Measurements from ENCODE around the gene PEX10. TPM values are rescaled to one million over a fixed set of nuclear protein-coding genes. Genes with fewer than 3 reads are reported as not detected.

The PEX10 gene
- total and polyA plus RNA-seq, 4 donors = 6.2 to 16.4 (median 11.8) TPM

DNA sequence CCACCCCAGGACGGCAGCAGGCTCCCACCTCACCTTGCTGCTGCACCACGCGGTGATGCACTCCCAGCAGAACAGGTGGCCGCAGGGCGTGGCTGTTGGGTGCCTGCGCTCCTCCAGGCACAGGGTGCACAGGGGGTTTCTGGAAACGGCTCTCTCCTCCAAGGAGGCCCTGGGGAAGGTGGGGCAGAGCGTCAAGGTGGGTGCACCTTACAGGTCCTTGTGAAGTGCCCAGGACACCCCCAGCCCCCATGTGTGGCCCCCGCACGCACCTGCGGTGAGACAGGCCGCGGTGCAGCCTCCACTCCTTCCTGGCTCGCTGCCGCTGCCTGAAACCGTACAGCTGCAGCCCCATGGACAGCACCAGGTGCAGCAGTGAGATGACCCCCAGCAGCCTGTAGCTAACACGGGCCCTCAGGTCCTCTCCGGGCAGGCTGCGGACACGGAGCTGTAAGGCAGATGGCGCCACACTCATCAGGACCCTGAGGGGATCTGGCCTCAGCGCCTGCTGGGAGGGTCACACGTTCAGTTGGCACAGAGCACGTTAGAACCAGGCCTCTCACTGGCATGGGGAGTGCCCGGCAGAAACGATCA lies 5.8 kb downstream of the PEX10 start:
- Histone ChIP-seq H3K9me3 (ENCODE audit: control insufficient read depth in 4 of 4, low read length in 3 of 4) (no peaks in the 10 kb centered on the region), H3K27ac (ENCODE audit: low read depth in 1 of 2, low read length in 2 of 2) (no peak overlapping the region), H3K36me3 (ENCODE audit: control insufficient read depth in 4 of 4, insufficient read depth in 3 of 4, low read depth in 1 of 4, low read length in 3 of 4) (peaks cover 8 to 41% (median 20%) of the 10 kb centered on the region in 4 donors), H3K9ac (ENCODE audit: low read depth in 1 of 2, low read length in 2 of 2) (no peak overlapping the region), H3K4me1 (ENCODE audit: control insufficient read depth in 4 of 4, insufficient read depth in 4 of 4, low read length in 3 of 4) (peaks cover 9 to 53% (median 43%) of the 10 kb centered on the region in 4 donors), H3K27me3 (ENCODE audit: control insufficient read depth in 4 of 4, insufficient read depth in 4 of 4, low read length in 3 of 4) (no peaks in the 10 kb centered on the region), H3K4me3 (ENCODE audit: low read depth in 1 of 3, low read length in 3 of 3) (no peak overlapping the region)
- TF ChIP-seq, protein P1, sequence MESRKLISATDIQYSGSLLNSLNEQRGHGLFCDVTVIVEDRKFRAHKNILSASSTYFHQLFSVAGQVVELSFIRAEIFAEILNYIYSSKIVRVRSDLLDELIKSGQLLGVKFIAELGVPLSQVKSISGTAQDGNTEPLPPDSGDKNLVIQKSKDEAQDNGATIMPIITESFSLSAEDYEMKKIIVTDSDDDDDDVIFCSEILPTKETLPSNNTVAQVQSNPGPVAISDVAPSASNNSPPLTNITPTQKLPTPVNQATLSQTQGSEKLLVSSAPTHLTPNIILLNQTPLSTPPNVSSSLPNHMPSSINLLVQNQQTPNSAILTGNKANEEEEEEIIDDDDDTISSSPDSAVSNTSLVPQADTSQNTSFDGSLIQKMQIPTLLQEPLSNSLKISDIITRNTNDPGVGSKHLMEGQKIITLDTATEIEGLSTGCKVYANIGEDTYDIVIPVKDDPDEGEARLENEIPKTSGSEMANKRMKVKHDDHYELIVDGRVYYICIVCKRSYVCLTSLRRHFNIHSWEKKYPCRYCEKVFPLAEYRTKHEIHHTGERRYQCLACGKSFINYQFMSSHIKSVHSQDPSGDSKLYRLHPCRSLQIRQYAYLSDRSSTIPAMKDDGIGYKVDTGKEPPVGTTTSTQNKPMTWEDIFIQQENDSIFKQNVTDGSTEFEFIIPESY (IDR thresholded peaks at IDR 0.05) = no peak
- no peak for TF ChIP-seq GABPA (IDR thresholded peaks at IDR 0.05 in 1 of 2, conservative IDR thresholded peaks at IDR 0.05 in 1 of 2)
- TF ChIP-seq, protein P2, sequence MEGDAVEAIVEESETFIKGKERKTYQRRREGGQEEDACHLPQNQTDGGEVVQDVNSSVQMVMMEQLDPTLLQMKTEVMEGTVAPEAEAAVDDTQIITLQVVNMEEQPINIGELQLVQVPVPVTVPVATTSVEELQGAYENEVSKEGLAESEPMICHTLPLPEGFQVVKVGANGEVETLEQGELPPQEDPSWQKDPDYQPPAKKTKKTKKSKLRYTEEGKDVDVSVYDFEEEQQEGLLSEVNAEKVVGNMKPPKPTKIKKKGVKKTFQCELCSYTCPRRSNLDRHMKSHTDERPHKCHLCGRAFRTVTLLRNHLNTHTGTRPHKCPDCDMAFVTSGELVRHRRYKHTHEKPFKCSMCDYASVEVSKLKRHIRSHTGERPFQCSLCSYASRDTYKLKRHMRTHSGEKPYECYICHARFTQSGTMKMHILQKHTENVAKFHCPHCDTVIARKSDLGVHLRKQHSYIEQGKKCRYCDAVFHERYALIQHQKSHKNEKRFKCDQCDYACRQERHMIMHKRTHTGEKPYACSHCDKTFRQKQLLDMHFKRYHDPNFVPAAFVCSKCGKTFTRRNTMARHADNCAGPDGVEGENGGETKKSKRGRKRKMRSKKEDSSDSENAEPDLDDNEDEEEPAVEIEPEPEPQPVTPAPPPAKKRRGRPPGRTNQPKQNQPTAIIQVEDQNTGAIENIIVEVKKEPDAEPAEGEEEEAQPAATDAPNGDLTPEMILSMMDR (IDR thresholded peaks at IDR 0.05; ENCODE audit: low read depth, low read length, missing input control) = no peak
- TF ChIP-seq FOXA2 (IDR thresholded peaks at IDR 0.05) = no peak
- TF ChIP-seq FOXA1 (IDR thresholded peaks at IDR 0.05) = no peak
- no peak for TF ChIP-seq RXRA (IDR thresholded peaks at IDR 0.05)
- no peak for TF ChIP-seq SP1 (IDR thresholded peaks at IDR 0.05)
- TF ChIP-seq, protein P3, sequence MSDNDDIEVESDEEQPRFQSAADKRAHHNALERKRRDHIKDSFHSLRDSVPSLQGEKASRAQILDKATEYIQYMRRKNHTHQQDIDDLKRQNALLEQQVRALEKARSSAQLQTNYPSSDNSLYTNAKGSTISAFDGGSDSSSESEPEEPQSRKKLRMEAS (IDR thresholded peaks at IDR 0.05) = no peak
- no peak for TF ChIP-seq ATF3 (IDR thresholded peaks at IDR 0.05)
- TF ChIP-seq RAD21 (IDR thresholded peaks at IDR 0.05) = no peak
- TF ChIP-seq JUND (IDR thresholded peaks at IDR 0.05) = no peak
- no peak for TF ChIP-seq HNF4G (IDR thresholded peaks at IDR 0.05)
- TF ChIP-seq NR2F2 (IDR thresholded peaks at IDR 0.05) = no peak
- no peak for TF ChIP-seq EGR1 (IDR thresholded peaks at IDR 0.05; ENCODE audit: low read depth in 2 of 2)
- no peak for TF ChIP-seq TAF1 (conservative IDR thresholded peaks at IDR 0.05)
- TF ChIP-seq REST (IDR thresholded peaks at IDR 0.05) = no peak
- 82% methylated on average over 26 of the region's 26 CpGs for WGBS
- no peak for DNase-seq (ENCODE audit: low spot score)
